SK-N-SH treated with all-trans-retinoic acid at 6 μM for 48 hours (cell line): ENCODE results near the gene LAMC1.

Experiments used
- SNAI2 ChIP-seq: fragments of 250-450 bp; sonication (Bioruptor Pico); IDR thresholded peaks from 2 replicates; pipeline ENCODE4 v1.5.0; 2020; ENCODE audit warnings: mild to moderate bottlenecking, moderate library complexity
- ZC3H10 ChIP-seq: fragments of 250-450 bp; sonication (Bioruptor Pico); IDR thresholded peaks from 2 replicates; pipeline ENCODE4 v1.5.1; 2021; ENCODE audit warnings: mild to moderate bottlenecking, moderate library complexity
- ZFP3 ChIP-seq: fragments of 250-450 bp; sonication (Bioruptor Pico); IDR thresholded peaks from 2 replicates; pipeline ENCODE4 v1.5.0; 2020; ENCODE audit warnings: mild to moderate bottlenecking, moderate library complexity
- ZFP30 ChIP-seq: fragments of 450-650 bp; formaldehyde crosslinking; IDR thresholded peaks from 2 replicates; pipeline ENCODE4 v1.5.0; 2022; ENCODE audit warnings: mild to moderate bottlenecking, moderate library complexity
- TF ChIP-seq, protein P1 (sequence below): fragments of 250-450 bp; sonication (Bioruptor Pico); IDR thresholded peaks from 2 replicates; pipeline ENCODE4 v1.8.0; 2020; ENCODE audit warnings: mild to moderate bottlenecking, moderate library complexity, borderline replicate concordance

DNA sequence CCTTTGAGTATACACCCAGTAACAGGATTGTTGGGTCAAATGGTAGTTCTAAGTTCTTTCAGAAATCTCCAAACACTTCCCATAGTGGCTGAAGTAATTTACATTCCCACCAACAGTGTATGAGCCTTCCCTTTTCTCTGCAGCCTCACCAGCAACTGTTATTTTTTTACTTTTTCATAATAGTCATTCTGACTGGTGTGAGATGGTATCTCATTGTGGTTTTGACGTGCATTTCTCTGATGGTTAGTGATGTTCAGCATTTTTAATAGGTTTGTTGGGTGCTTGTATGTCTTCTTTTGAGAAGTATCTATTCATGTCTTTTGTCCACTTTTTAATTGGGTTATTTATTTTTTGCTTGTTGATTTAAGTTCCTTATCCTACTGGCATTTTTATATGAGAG lies 26.4 kb upstream of the LAMC1 start:
- TF ChIP-seq ZFP30 (CRISPR knock-in tag) (no peak), ZC3H10 (CRISPR knock-in tag) (no peak), SNAI2 (no peak), ZFP3 (no peak)
- TF ChIP-seq, protein P1, sequence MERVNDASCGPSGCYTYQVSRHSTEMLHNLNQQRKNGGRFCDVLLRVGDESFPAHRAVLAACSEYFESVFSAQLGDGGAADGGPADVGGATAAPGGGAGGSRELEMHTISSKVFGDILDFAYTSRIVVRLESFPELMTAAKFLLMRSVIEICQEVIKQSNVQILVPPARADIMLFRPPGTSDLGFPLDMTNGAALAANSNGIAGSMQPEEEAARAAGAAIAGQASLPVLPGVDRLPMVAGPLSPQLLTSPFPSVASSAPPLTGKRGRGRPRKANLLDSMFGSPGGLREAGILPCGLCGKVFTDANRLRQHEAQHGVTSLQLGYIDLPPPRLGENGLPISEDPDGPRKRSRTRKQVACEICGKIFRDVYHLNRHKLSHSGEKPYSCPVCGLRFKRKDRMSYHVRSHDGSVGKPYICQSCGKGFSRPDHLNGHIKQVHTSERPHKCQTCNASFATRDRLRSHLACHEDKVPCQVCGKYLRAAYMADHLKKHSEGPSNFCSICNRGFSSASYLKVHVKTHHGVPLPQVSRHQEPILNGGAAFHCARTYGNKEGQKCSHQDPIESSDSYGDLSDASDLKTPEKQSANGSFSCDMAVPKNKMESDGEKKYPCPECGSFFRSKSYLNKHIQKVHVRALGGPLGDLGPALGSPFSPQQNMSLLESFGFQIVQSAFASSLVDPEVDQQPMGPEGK, result no peak
